HG03064 (cell line): ENCODE results near the gene CTIF.

Source experiments
- ATAC-seq: cut with Tn5 transposase; IDR thresholded peaks from one replicate; pipeline ENCODE4 v1.9.1; 2021; ENCODE audit warnings: low read depth; ENCODE audit not compliant: unreplicated experiment

CTIF gene

GRCh38 chr18:48599391-48599790, 60.6 kb downstream of the CTIF start:
- no peak for ATAC-seq

GRCh38 chr18:48600046-48600445, 61.2 kb downstream of the CTIF start:
- ATAC-seq: no peak

GRCh38 chr18:48600456-48601090, 61.7 kb downstream of the CTIF start:
- no peak for ATAC-seq

- no peak for ATAC-seq
Observed at GRCh38 chr18:48601343-48601742, 62.5 kb downstream of the CTIF start.

GRCh38 chr18:48602759-48603390, 64.0 kb downstream of the CTIF start:
- ATAC-seq: no peak

GRCh38 chr18:48605408-48605845, 66.6 kb downstream of the CTIF start:
- ATAC-seq: no peak

- ATAC-seq: no peak
Observed at GRCh38 chr18:48607056-48607984, 68.5 kb downstream of the CTIF start.

- no peak for ATAC-seq
Observed at GRCh38 chr18:48608581-48608980, 69.8 kb downstream of the CTIF start.

GRCh38 chr18:48609114-48609513, 70.3 kb downstream of the CTIF start:
- ATAC-seq: no peak

- no peak for ATAC-seq
Observed at GRCh38 chr18:48609820-48610815, 71.3 kb downstream of the CTIF start.

GRCh38 chr18:48611203-48611602, 72.4 kb downstream of the CTIF start:
- ATAC-seq: no peak

GRCh38 chr18:48611785-48612480, 73.1 kb downstream of the CTIF start:
- ATAC-seq: no peak

- no peak for ATAC-seq
Observed at GRCh38 chr18:48612511-48612910, 73.7 kb downstream of the CTIF start.

GRCh38 chr18:48612917-48613316, 74.1 kb downstream of the CTIF start:
- ATAC-seq: no peak

GRCh38 chr18:48613589-48614404, 75.0 kb downstream of the CTIF start:
- no peak for ATAC-seq

GRCh38 chr18:48615566-48616401, 77.0 kb downstream of the CTIF start:
- ATAC-seq: no peak

- no peak for ATAC-seq
Observed at GRCh38 chr18:48616484-48617255, 77.8 kb downstream of the CTIF start.
